Astrocyte of the cerebellum (primary cell): Measurements from ENCODE around the gene SUCNR1.

Experiments
- DNase-seq: peaks from one replicate; pipeline ENCODE4 v3.0.0-alpha.2; 2011; ENCODE audit warnings: low read depth
- H3K4me3 ChIP-seq: 2 replicates; pipeline ENCODE4 v1.5.1; 2011; ENCODE audit warnings: mild to moderate bottlenecking, low read depth, low read length, moderate library complexity
- CTCF ChIP-seq: IDR thresholded peaks from 2 replicates; pipeline ENCODE4 v1.5.1; 2012; ENCODE audit warnings: low read length, low read depth, moderate library complexity, mild to moderate bottlenecking; ENCODE audit errors: missing control alignments
- in situ Hi-C: cut with HindIII; loops from 2 replicates; pipeline ENCODE4 v1.10.0; 2017; ENCODE audit warnings: low sequenced_read_pairs

SUCNR1 gene

GRCh38 chr3:151909681-151910405 lies 36.4 kb downstream of the SUCNR1 start:
- in situ Hi-C loops, result no loop called here
- DNase-seq, result no peak
- TF ChIP-seq CTCF, result no peak
- no peak overlapping the region for H3K4me3 ChIP-seq

DNA sequence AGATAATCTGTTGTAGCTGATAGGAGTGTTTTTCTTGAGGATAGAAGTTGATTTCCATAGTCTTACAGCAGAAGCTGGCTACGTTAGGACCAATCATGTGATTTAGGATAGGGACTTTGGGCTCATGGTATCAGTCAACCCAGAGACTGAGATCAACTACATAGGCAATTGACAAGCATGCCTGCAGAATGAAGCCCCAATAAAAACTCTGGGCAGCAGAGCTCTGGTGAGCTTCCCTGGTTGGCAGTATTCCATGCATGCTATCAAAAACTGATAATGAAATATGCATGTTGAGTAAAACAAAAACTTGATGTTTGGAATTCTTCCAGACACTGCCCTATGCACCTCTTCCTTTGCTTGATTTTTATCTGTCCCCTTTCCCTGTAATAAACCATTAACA lies 38.0 kb downstream of the SUCNR1 start:
- TF ChIP-seq CTCF, result no peak
- in situ Hi-C loops, result no loop called here
- DNase-seq, result no peak
- no peak overlapping the region for H3K4me3 ChIP-seq

GRCh38 chr3:151912028-151912427 lies 38.6 kb downstream of the SUCNR1 start:
- TF ChIP-seq CTCF, result no peak
- DNase-seq, result no peak
- H3K4me3 ChIP-seq, result no peak overlapping the region
- in situ Hi-C loops, result no loop called here

DNA sequence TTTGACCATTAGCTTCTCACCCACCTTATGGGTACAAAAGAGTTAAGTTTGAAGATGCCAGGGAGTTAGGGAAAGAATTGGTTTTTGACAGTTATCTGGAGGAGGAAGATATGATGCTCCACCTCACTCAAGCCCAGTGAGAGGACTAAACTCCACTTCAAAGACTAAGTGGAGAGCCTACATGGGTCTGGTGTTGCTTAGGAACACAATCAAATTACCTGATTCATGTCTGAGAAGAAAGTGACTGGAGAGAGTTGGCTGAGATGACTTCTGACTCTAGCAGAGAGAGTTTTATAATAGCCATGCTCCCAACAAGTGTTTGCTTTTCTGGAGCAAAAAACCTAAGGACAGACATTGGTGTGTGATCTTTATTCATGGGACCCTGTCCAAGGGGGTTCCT lies 43.3 kb downstream of the SUCNR1 start:
- in situ Hi-C loops, result no loop called here
- no peak for DNase-seq
- no peak for TF ChIP-seq CTCF
- H3K4me3 ChIP-seq, result no peak overlapping the region

DNA sequence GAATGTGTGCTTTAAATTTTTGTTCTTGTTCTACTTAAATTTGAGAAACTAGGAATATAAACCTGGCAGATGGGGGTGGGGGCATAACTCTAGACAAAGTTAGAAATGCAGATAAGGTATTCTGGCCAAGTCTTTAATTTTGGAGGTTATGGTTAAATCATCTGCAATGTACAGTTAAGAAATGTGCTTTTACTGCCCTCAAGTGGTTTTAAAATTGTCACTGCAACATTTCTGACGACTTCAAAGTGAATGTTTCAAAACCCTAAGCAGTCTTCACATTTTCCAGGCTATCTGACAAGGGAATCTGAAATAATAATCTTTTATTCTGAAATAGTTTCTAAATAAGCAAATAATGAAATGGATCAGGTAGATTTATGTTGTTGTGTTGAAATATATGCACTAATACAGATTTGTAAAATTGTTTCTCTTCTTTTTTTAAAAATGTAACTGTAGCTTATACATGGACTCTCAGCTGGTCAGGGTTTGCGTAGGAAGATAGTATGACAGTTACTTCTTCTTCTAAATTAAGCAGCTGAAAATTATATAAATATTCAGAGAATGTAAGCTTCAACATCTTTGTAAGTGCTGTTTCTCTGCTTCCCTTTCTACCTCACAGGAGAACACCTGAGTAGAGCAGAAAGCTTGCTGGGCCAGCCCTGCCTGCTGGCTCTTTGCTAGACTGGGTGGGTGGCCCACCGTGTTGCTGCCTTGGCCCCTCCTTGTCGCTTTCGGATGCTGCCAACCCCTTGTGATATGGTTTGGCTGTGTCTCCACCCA lies 45.0 kb downstream of the SUCNR1 start:
- in situ Hi-C loops, result no loop called here
- peak; percentile 49 for TF ChIP-seq CTCF
- DNase-seq, result peak; percentile 47
- H3K4me3 ChIP-seq, result no peak overlapping the region

GRCh38 chr3:151919030-151919328 lies 45.5 kb downstream of the SUCNR1 start:
- in situ Hi-C loops, result no loop called here
- TF ChIP-seq CTCF, result no peak

More at GRCh38 chr3:151919030-151919328, 45.5 kb downstream of the SUCNR1 start:
- no peak for DNase-seq
- H3K4me3 ChIP-seq, result no peak overlapping the region
